ENCODE results near the gene USH2A.
A peak's percentile ranks its signal among the peaks of the same experiment; 100 is the strongest.

The USH2A gene

DNA sequence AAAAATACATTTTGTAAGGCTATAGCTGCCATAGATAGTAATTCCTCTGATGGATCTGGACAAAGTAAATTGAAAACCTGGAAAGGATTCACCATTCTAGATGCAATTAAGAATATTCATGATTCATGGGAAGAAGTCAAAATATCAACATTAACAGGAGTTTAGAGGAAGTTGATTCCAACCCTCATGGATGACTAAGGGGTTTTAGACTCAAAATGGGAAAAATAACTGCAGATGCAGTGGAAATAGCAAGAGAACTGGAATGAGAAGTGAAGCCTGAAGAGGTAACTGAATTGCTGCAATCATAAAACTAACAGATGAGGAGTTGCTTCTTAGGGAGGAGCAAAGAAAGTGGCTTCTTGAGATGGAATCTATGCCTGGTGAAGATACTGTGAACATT, 625.4 kb downstream of the USH2A start:
- Histone ChIP-seq H2AFZ (ENCODE audit: low read depth, low read length) (no peak overlapping the region), H3K27ac (ENCODE audit: low read length) (no peak overlapping the region), H3K79me2 (ENCODE audit: insufficient read depth, low read length) (no peaks in the 10 kb centered on the region), H3K4me2 (ENCODE audit: insufficient read depth, low read length) (no peak overlapping the region), H4K20me1 (ENCODE audit: insufficient read depth, low read length) (no peaks in the 10 kb centered on the region), H3K4me3 (ENCODE audit: low read depth in 1 of 2, low read length in 2 of 2) (no peak overlapping the region), H3K9ac (ENCODE audit: low read depth, low read length) (no peak overlapping the region), H3K4me1 (ENCODE audit: insufficient read depth, low read length) (no peaks in the 10 kb centered on the region), H3K36me3 (ENCODE audit: insufficient read depth, low read length) (no peaks in the 10 kb centered on the region), H3K27me3 (ENCODE audit: insufficient read depth, low read length, poor library complexity) (no peaks in the 10 kb centered on the region), H3K9me3 (ENCODE audit: insufficient read depth, low read length, severe bottlenecking) (no peaks in the 10 kb centered on the region)
- no peak for TF ChIP-seq EZH2 (IDR thresholded peaks at IDR 0.05; ENCODE audit: borderline replicate concordance, low read depth, low read length, severe bottlenecking)
- TF ChIP-seq, protein P1, sequence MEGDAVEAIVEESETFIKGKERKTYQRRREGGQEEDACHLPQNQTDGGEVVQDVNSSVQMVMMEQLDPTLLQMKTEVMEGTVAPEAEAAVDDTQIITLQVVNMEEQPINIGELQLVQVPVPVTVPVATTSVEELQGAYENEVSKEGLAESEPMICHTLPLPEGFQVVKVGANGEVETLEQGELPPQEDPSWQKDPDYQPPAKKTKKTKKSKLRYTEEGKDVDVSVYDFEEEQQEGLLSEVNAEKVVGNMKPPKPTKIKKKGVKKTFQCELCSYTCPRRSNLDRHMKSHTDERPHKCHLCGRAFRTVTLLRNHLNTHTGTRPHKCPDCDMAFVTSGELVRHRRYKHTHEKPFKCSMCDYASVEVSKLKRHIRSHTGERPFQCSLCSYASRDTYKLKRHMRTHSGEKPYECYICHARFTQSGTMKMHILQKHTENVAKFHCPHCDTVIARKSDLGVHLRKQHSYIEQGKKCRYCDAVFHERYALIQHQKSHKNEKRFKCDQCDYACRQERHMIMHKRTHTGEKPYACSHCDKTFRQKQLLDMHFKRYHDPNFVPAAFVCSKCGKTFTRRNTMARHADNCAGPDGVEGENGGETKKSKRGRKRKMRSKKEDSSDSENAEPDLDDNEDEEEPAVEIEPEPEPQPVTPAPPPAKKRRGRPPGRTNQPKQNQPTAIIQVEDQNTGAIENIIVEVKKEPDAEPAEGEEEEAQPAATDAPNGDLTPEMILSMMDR (IDR thresholded peaks at IDR 0.05; ENCODE audit: borderline replicate concordance, extremely low read depth, low read length, poor library complexity, severe bottlenecking), result no peak
- no peak for ATAC-seq (ENCODE audit: insufficient read depth, low read depth)
- DNase-seq, result no peak

- Histone ChIP-seq H3K4me3 (ENCODE audit: low read depth in 1 of 2, low read length in 2 of 2) (no peak overlapping the region), H3K36me3 (ENCODE audit: insufficient read depth, low read length) (no peaks in the 10 kb centered on the region), H3K4me2 (ENCODE audit: insufficient read depth, low read length) (no peak overlapping the region), H3K27ac (ENCODE audit: low read length) (no peak overlapping the region), H3K9ac (ENCODE audit: low read depth, low read length) (no peak overlapping the region), H3K4me1 (ENCODE audit: insufficient read depth, low read length) (no peaks in the 10 kb centered on the region), H3K79me2 (ENCODE audit: insufficient read depth, low read length) (no peaks in the 10 kb centered on the region), H3K9me3 (ENCODE audit: insufficient read depth, low read length, severe bottlenecking) (no peaks in the 10 kb centered on the region), H4K20me1 (ENCODE audit: insufficient read depth, low read length) (no peaks in the 10 kb centered on the region), H2AFZ (ENCODE audit: low read depth, low read length) (no peak overlapping the region), H3K27me3 (ENCODE audit: insufficient read depth, low read length, poor library complexity) (no peaks in the 10 kb centered on the region)
- DNase-seq (no peak), ATAC-seq (ENCODE audit: insufficient read depth, low read depth) (no peak)
- TF ChIP-seq, protein P1 (IDR thresholded peaks at IDR 0.05; ENCODE audit: borderline replicate concordance, extremely low read depth, low read length, poor library complexity, severe bottlenecking), result no peak
- no peak for TF ChIP-seq EZH2 (IDR thresholded peaks at IDR 0.05; ENCODE audit: borderline replicate concordance, low read depth, low read length, severe bottlenecking)
Observed at GRCh38 chr1:215794156-215794555, 629.1 kb downstream of the USH2A start.

DNA sequence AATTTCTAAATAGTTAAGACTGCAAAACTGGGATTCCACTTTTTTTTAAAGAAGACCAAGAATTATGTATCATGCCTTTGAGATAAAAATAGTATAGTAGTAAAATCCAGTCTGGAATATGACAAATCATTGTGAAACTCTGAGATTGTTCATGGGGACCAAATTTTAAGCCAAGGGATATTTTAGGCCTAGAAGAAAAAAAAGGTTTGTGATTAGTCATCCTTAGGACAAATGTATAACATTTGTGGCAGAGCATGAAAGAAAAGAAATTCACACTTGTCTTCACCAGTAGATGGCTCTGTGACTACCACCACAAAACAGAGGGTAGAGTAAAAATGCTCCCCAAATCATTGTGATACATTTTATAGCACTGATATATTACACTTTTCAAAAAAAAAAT, 630.1 kb downstream of the USH2A start:
- H3K4me2 ChIP-seq (ENCODE audit: insufficient read depth, low read length), result no peak overlapping the region
- H3K79me2 ChIP-seq (ENCODE audit: insufficient read depth, low read length), result no peaks in the 10 kb centered on the region
- no peaks in the 10 kb centered on the region for H4K20me1 ChIP-seq (ENCODE audit: insufficient read depth, low read length)
- H3K9ac ChIP-seq (ENCODE audit: low read depth, low read length), result no peak overlapping the region
- no peak overlapping the region for H2AFZ ChIP-seq (ENCODE audit: low read depth, low read length)
- no peaks in the 10 kb centered on the region for H3K27me3 ChIP-seq (ENCODE audit: insufficient read depth, low read length, poor library complexity)
- no peak overlapping the region for H3K4me3 ChIP-seq (ENCODE audit: low read depth in 1 of 2, low read length in 2 of 2)
- H3K27ac ChIP-seq (ENCODE audit: low read length), result no peak overlapping the region
- no peaks in the 10 kb centered on the region for H3K36me3 ChIP-seq (ENCODE audit: insufficient read depth, low read length)
- TF ChIP-seq, protein P1 (IDR thresholded peaks at IDR 0.05; ENCODE audit: borderline replicate concordance, extremely low read depth, low read length, poor library complexity, severe bottlenecking), result peak; percentile 15
- no peak for TF ChIP-seq EZH2 (IDR thresholded peaks at IDR 0.05; ENCODE audit: borderline replicate concordance, low read depth, low read length, severe bottlenecking)
- ATAC-seq (ENCODE audit: insufficient read depth, low read depth), result no peak
- no peak for DNase-seq
- no peaks in the 10 kb centered on the region for H3K9me3 ChIP-seq (ENCODE audit: insufficient read depth, low read length, severe bottlenecking)
- no peaks in the 10 kb centered on the region for H3K4me1 ChIP-seq (ENCODE audit: insufficient read depth, low read length)

GRCh38 chr1:215792446-215792845, 630.8 kb downstream of the USH2A start:
- Histone ChIP-seq H3K36me3 (ENCODE audit: insufficient read depth, low read length) (no peaks in the 10 kb centered on the region), H3K4me2 (ENCODE audit: insufficient read depth, low read length) (no peak overlapping the region), H3K4me3 (ENCODE audit: low read depth in 1 of 2, low read length in 2 of 2) (no peak overlapping the region), H3K4me1 (ENCODE audit: insufficient read depth, low read length) (no peaks in the 10 kb centered on the region), H2AFZ (ENCODE audit: low read depth, low read length) (no peak overlapping the region), H3K9ac (ENCODE audit: low read depth, low read length) (no peak overlapping the region), H3K79me2 (ENCODE audit: insufficient read depth, low read length) (no peaks in the 10 kb centered on the region), H3K9me3 (ENCODE audit: insufficient read depth, low read length, severe bottlenecking) (no peaks in the 10 kb centered on the region), H3K27ac (ENCODE audit: low read length) (no peak overlapping the region), H3K27me3 (ENCODE audit: insufficient read depth, low read length, poor library complexity) (no peaks in the 10 kb centered on the region), H4K20me1 (ENCODE audit: insufficient read depth, low read length) (no peaks in the 10 kb centered on the region)
- DNase-seq (no peak), ATAC-seq (ENCODE audit: insufficient read depth, low read depth) (no peak)
- TF ChIP-seq, protein P1 (IDR thresholded peaks at IDR 0.05; ENCODE audit: borderline replicate concordance, extremely low read depth, low read length, poor library complexity, severe bottlenecking), result no peak
- TF ChIP-seq EZH2 (IDR thresholded peaks at IDR 0.05; ENCODE audit: borderline replicate concordance, low read depth, low read length, severe bottlenecking), result no peak

Data from DND-41 (cell line).